CD4-positive, alpha-beta T cell treated with Interleukin-17A for 4 hours (primary cell): ENCODE measurements around the gene CCSER1.

Source experiments
- DNase-seq: peaks from one replicate; pipeline ENCODE4 v3.0.0-alpha.2; 2020; ENCODE audit warnings: mixed read lengths

CCSER1 gene

GRCh38 chr4:90128961-90129495 lies 1.8 kb downstream of the CCSER1 start:
- DNase-seq, result no peak

- no peak for DNase-seq
Observed at GRCh38 chr4:90130076-90130475, 2.9 kb downstream of the CCSER1 start.

DNA sequence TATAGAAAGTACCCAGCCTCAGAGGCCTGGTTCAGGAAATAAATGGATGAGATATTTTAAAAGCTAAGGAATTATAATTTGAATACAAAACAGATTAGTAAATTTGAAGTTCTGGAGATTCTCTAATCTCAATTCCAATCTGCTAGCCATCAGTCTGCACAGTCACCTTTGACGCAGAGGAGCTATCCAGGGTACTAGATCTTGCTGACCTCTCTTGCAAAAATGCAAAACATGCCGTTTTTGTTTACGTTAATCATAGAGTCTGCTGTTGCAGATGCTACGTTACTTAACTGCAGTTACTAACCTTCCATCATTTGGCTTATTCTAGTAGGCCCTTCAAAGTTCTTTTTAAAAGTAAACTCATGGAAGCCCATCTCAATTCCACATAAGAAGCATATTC lies 10.4 kb downstream of the CCSER1 start:
- DNase-seq, result no peak

DNA sequence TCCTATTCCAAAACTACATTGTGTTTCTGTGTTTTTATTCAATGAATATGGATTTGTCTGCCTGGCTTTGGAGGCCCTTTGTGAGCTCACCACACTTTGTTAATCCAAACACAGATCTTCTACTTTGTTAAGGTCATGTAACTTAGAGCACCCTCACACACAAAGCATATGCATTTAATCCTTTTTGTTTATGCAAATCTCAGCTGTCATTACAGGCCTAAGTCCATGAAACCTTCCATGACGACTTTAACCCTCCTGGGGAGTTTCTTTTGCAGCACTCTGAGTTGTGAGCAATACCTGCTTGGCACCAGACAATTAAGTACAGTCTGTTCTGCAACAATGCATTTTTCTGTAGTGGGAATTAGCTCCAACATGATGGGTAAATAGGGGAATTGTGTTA lies 14.9 kb downstream of the CCSER1 start:
- no peak for DNase-seq

DNA sequence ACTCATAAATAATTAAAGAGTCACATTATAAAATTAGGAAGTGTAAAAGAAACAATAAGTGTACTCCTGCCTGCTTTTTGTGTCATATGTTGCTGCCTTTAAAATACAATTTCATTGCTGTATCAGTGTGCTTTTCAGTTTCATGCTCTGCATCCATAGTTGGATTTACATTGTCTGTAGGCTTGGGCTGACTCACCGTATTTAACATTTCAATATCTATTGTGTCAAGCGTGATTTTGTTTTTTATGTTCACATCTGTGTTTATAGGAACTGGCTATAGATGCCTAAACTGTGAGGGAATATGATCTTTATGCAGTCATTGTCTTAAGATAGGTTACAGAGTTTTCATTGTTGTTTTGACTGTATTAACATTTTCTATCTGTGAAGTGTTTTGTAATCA lies 18.1 kb downstream of the CCSER1 start:
- no peak for DNase-seq

- no peak for DNase-seq
Observed at GRCh38 chr4:90146306-90146705, 19.1 kb downstream of the CCSER1 start.

DNA sequence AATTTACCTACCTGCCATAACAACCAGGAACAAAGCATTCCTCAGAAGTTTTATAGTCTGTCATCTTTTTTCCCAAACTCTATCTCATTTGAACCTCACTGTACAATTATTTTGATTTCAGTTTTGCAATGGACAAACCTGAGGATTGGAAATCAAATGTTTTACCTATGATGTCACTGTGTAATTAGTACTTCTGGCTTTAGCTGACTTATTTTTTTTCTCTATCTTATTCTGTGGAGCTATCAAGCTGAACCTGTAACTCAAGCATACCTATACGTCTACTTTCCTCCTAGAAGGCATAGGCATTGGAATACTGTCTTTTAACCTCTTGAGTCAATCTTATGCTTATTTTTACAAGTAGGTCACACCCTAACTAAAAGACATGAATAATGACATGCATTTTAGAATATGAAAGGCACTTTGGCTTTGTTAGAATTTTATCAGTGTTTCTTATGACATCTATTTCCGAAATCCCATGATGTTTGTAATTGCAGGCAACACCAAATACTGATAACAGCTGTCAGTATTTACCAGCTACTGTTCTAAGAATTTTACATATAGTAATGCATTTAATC lies 21.5 kb downstream of the CCSER1 start:
- DNase-seq, result no peak

- no peak for DNase-seq
Observed at GRCh38 chr4:90152024-90152423, 24.8 kb downstream of the CCSER1 start.

- DNase-seq, result no peak
Observed at GRCh38 chr4:90159193-90159592, 32.0 kb downstream of the CCSER1 start.

DNA sequence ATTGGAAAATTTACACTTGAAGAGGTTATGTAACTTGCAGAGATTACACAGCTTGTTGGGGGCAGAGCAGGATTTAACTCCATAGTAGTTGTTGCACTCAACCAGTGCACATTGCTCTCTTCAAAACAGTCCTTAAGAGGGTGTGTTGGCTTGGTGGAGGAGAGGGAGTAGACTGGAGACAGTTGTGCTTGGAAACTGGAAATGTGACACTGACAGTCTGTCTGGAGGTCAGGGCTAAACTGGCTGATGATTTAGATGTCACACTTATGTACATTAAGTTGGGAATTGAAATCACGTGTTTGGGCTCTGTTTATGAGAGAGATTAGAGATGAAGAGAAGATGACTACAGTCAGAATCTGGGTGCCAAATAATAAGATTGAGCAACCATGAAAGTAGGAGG lies 32.9 kb downstream of the CCSER1 start:
- no peak for DNase-seq

GRCh38 chr4:90162566-90162965 lies 35.4 kb downstream of the CCSER1 start:
- DNase-seq, result no peak

DNA sequence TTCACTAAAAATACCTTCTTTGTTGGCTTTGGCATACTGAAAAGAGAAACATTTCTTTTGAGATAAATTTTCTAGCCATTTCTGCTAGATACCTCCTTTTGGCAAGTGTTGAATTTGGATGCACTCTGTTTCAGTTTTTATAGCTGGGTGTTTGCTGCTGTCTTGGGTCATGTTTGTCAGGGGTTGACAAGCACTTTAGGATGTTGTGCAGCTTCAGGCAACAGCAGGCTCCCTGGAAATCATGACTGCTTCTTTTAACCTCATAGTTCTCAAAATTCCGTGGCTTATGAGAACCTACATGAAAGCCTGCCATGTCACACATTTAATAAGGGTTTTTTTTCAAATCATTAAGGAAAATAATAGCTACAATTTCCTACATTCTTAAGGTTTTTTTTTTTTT lies 36.7 kb downstream of the CCSER1 start:
- DNase-seq, result no peak

DNA sequence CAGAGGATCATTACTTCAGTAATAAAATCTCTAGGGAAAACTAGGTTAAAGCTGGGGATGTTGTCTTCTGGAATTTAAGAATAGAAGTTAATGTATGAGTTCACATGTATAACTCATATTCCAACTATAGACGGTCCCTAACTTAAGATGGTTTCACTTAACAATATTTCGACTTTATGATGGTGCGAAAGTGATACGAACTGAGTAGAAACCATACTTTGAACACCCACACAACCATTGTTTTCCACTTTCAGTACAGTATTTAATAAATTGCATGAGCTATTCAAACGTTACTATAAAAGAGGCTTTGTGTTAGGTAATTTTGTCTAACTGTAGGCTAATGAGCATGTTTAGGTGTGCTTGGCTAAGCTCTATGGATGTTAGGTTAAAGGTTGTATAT lies 38.7 kb downstream of the CCSER1 start:
- no peak for DNase-seq

DNA sequence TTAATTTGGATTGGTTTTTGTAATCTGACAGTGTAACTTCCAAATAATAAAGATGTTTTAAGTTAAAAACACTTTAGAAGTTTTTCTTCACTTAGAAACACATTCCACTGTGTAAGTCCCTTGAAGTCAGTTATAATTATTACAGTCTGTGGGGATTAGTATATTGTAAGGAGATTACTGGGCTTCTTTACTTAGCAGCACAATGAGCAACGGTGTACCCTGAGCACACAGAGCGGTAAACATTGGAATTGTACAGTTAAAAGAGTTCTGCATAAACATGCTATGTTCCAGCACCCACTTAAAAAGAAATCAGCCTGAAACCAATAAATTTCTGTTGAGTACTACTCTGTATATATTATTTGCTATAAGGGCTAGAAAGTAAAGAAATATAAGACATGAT lies 44.3 kb downstream of the CCSER1 start:
- DNase-seq, result no peak

GRCh38 chr4:90174621-90175023 lies 47.4 kb downstream of the CCSER1 start:
- no peak for DNase-seq

GRCh38 chr4:90181644-90182043 lies 54.5 kb downstream of the CCSER1 start:
- no peak for DNase-seq

DNA sequence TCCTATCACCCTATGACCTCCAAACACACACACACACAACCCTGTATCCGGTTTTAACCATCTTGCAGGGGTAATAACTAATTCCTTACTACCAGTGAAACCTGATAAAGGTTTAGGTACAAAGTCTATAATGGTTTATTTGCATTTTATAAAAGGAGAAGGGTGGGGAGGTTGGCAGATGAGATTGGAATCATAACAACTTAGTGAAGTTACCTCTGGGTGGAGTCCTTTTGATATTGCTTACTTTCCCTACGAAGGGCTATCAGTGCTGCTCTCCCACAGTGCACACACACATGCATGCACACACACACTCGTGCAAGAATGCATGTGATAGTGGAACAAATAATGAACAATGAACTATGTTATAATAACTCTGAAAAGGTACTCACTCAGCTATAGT lies 56.1 kb downstream of the CCSER1 start:
- DNase-seq, result no peak

- DNase-seq, result no peak
Observed at GRCh38 chr4:90184560-90184959, 57.4 kb downstream of the CCSER1 start.

- no peak for DNase-seq
Observed at GRCh38 chr4:90185416-90185815, 58.2 kb downstream of the CCSER1 start.

DNA sequence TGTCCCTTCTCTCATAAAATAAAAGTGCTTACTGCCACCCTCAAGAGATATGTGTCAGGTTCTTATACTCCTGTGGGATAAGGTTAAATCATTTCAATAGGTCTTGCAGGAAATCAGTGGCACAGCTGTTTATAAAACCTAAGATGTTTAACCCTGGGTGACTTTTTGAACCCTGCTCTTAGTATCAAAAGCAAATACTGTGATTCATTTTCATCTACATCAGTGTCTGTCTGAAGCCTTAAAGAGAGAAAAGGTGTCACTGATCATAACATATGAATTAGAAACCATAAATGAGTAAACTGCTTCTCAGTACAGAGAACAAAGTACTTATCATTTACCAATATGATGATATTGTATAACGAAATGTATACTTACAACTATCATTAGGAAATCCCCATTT lies 59.0 kb downstream of the CCSER1 start:
- no peak for DNase-seq

DNA sequence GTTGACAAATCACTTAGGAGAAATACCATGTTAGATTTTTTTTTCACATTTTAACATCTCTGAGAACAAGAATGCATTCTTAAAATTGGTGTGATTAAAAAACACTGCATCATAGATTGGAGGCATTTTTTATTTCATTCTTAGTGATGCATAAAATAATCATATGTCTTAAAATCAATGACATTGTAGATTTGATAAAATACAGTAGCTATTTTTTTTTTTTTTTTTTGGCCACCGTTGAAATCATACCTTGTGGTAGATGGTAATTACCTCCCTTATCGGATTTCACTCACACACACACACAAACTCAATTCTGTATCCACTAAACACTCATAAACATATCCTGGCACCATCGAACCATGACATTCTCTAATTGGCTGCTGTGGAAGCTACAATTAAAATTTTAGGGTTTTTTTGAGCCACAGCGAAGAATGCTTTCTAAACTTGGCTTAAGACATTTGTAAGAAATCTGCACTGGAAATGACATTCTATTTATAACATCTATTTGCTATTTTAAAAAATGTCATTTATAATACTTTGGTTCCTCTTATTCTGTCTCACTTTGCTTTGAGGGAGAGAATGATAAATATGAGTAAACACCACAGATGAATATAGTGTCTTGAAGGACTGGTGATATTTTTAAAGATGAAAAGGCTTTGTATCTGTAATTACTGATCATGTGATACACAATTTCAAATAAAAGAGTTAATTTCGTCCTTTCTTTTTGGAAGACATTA lies 60.1 kb downstream of the CCSER1 start:
- no peak for DNase-seq

DNA sequence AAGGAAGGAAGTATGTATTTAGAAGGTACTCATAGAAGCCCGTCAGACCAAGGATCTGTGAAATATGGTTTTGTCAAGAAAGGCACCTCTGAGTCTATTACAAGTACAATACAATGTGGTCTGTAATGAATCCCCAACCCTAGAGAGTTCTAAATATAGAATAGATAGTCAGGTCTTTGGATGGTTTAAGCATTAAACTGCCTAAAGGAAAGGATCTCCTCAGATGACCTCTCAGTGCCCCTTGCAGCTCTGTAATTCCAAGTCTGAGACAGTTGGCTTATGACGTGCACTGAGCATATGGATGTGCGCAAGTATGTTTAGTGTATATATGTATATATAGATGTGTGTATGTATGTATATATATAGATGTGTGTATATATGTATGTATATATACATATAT lies 62.0 kb downstream of the CCSER1 start:
- DNase-seq, result no peak

- no peak for DNase-seq
Observed at GRCh38 chr4:90189946-90190345, 62.8 kb downstream of the CCSER1 start.

- DNase-seq, result no peak
Observed at GRCh38 chr4:90190525-90190924, 63.3 kb downstream of the CCSER1 start.
